Sigmoid colon (tissue), 7 donors: Measurements from ENCODE around the gene RIMS4. TPM values are rescaled to one million over a fixed set of nuclear protein-coding genes. Genes with fewer than 3 reads are reported as not detected.
"Not testable (repeated sequence)": the region's sequence is repeated elsewhere in the genome, so short reads cannot be mapped to it uniquely, and the experiment has no call there.

Experiments used
- DNase-seq: peaks from one replicate; pipeline ENCODE4 v3.0.0-alpha.2; 2019
- H3K27ac ChIP-seq, 4 donors: fragments of 200-600 bp; sonication (generic); one replicate each; pipeline ENCODE4 v1.5.1; 2016 to 2019; ENCODE audit warnings: mild to moderate bottlenecking in 1 of 4
- H3K27me3 ChIP-seq, 3 donors: fragments of 200-600 bp; sonication (generic); one replicate each; pipeline ENCODE4 v1.5.1; 2019; ENCODE audit warnings: mild to moderate bottlenecking in 1 of 3
- H3K36me3 ChIP-seq, 4 donors: fragments of 200-600 bp; sonication (generic); one replicate each; pipeline ENCODE4 v1.5.1; 2016 to 2019
- H3K4me1 ChIP-seq, 4 donors: fragments of 200-600 bp; sonication (generic); one replicate each; pipeline ENCODE4 v1.5.1; 2017 to 2019
- H3K4me3 ChIP-seq, 4 donors: fragments of 200-600 bp; sonication (generic); one replicate each; pipeline ENCODE4 v1.5.1; 2017 to 2019; ENCODE audit warnings: mild to moderate bottlenecking in 2 of 4, moderate library complexity in 1 of 4
- H3K9me3 ChIP-seq, 4 donors: fragments of 200-600 bp in 3 of 4; sonication (generic) in 3 of 4; one replicate each; pipeline versions ENCODE4 v1.5.1 to v1.6.1; 2013 to 2019
- CTCF ChIP-seq, 4 experiments: fragments of 450-650 bp in 3 of 4; fragments of 200-600 bp in 1 of 4; IDR thresholded peaks; one replicate each; pipeline ENCODE4 v1.5.1; 2016 to 2019; ENCODE audit warnings: antibody characterized with exemption in 4 of 4, mild to moderate bottlenecking in 3 of 4, moderate library complexity in 2 of 4
- EP300 ChIP-seq, 4 donors: sonication (generic); formaldehyde crosslinking; IDR thresholded peaks; one replicate each; pipeline ENCODE4 v1.6.1; 2017; ENCODE audit warnings: antibody characterized with exemption in 4 of 4
- POLR2A ChIP-seq, 2 donors: fragments of 450-650 bp; IDR thresholded peaks; one replicate each; pipeline ENCODE4 v1.6.1; 2016; ENCODE audit warnings: antibody characterized with exemption in 2 of 2, mild to moderate bottlenecking in 2 of 2, moderate library complexity in 2 of 2
- POLR2AphosphoS5 ChIP-seq, 4 donors: sonication (generic); formaldehyde crosslinking; IDR thresholded peaks; one replicate each; pipeline ENCODE4 v1.6.1; 2017; ENCODE audit warnings: antibody characterized with exemption in 4 of 4
- WGBS, 2 donors: extraction: QIAGEN DNeasy Blood & Tissue Kit; methylation state at CpG; one replicate each; pipeline ENCODE4 v1.1.7; 2013; 5-methylcytosine and 5-hydroxymethylcytosine counted together
- intact Hi-C: fragments of 100-400 bp; cut with DNase I; formaldehyde crosslinking; loops from one replicate; pipeline ENCODE4 v1.15.1; 2023
- polyA plus RNA-seq, 3 donors: library from polyadenylated mRNA; stranded (reverse); fragments of 200-250 nt; gene quantifications; one replicate each; pipeline ENCODE4 v1.2.3, GENCODE V29; 2013
- total RNA-seq, 4 donors: library from RNA; depleted of rRNA; stranded (reverse); fragments of >200 nt; gene quantifications; one replicate each; pipeline ENCODE4 v1.1.0, GENCODE V29; 2016
- donor health status: healthy with polysubstance abuse.
- donor health status: Bipolar disorder and iron deficiency.
- donor health status: healthy.

Gene RIMS4
- total and polyA plus RNA-seq, 7 donors, result 0.14 to 2.1 (median 0.55) TPM

- no peak for TF ChIP-seq EP300 (IDR thresholded peaks at IDR 0.05)
- TF ChIP-seq POLR2AphosphoS5 (IDR thresholded peaks at IDR 0.05), result no peak
- no peak for TF ChIP-seq POLR2A (IDR thresholded peaks at IDR 0.05)
- no peak for TF ChIP-seq CTCF (IDR thresholded peaks at IDR 0.05)
Measured at GRCh38 chr20:44830995-44831394, 20.6 kb upstream of the RIMS4 start.

GRCh38 chr20:44830523-44830922 is 20.2 kb upstream of the RIMS4 start:
- TF ChIP-seq CTCF (IDR thresholded peaks at IDR 0.05), result no peak
- TF ChIP-seq POLR2A (IDR thresholded peaks at IDR 0.05), result no peak
- TF ChIP-seq POLR2AphosphoS5 (IDR thresholded peaks at IDR 0.05), result no peak
- TF ChIP-seq EP300 (IDR thresholded peaks at IDR 0.05), result no peak
- H3K36me3 ChIP-seq, result no peaks in the 10 kb centered on the region
- no peaks in the 10 kb centered on the region for H3K4me1 ChIP-seq
- no peak overlapping the region for H3K4me3 ChIP-seq
- H3K27me3 ChIP-seq, result peaks cover 0 to 6% (median 0%) of the 10 kb centered on the region in 3 donors
- intact Hi-C loops, result no loop called here
- no peak overlapping the region for H3K27ac ChIP-seq
- no peak for DNase-seq
- no peaks in the 10 kb centered on the region for H3K9me3 ChIP-seq

More at GRCh38 chr20:44830995-44831394, 20.6 kb upstream of the RIMS4 start:
- Histone ChIP-seq H3K27ac (no peak overlapping the region), H3K27me3 (peaks cover 0 to 6% (median 0%) of the 10 kb centered on the region in 3 donors), H3K4me1 (no peaks in the 10 kb centered on the region), H3K9me3 (no peaks in the 10 kb centered on the region), H3K36me3 (no peaks in the 10 kb centered on the region), H3K4me3 (no peak overlapping the region)
- no peak for DNase-seq
- intact Hi-C loops, result no loop called here
- 87 to 94% methylated on average over 1 of the region's 1 CpG for WGBS, 2 donors

- no peaks in the 10 kb centered on the region for H3K9me3 ChIP-seq
- whole genome bisulfite sequencing, 2 donors, result 22 to 74% methylated on average over 5 of the region's 5 CpGs
- H3K36me3 ChIP-seq, result no peaks in the 10 kb centered on the region
- no peak for DNase-seq
- no peak overlapping the region for H3K27ac ChIP-seq
- intact Hi-C loops, result no loop called here
- H3K27me3 ChIP-seq, result peaks cover 0 to 6% (median 0%) of the 10 kb centered on the region in 3 donors
- no peaks in the 10 kb centered on the region for H3K4me1 ChIP-seq
- H3K4me3 ChIP-seq, result no peak overlapping the region
- TF ChIP-seq EP300 (IDR thresholded peaks at IDR 0.05) (no peak), POLR2AphosphoS5 (IDR thresholded peaks at IDR 0.05) (no peak), POLR2A (IDR thresholded peaks at IDR 0.05) (no peak), CTCF (IDR thresholded peaks at IDR 0.05) (no peak)
Measured at GRCh38 chr20:44829688-44830087, 19.3 kb upstream of the RIMS4 start.

- no peak overlapping the region for H3K4me3 ChIP-seq
- peaks cover 0 to 6% (median 0%) of the 10 kb centered on the region in 3 donors for H3K27me3 ChIP-seq
- no peaks in the 10 kb centered on the region for H3K4me1 ChIP-seq
- H3K9me3 ChIP-seq, result no peaks in the 10 kb centered on the region
- 56 to 69% methylated on average over 2 of the region's 2 CpGs for WGBS, 2 donors
- intact Hi-C loops, result no loop called here
- no peak overlapping the region for H3K27ac ChIP-seq
- TF ChIP-seq POLR2AphosphoS5 (IDR thresholded peaks at IDR 0.05) (no peak), CTCF (IDR thresholded peaks at IDR 0.05) (no peak), POLR2A (IDR thresholded peaks at IDR 0.05) (no peak), EP300 (IDR thresholded peaks at IDR 0.05) (no peak)
- DNase-seq, result no peak
- H3K36me3 ChIP-seq, result no peaks in the 10 kb centered on the region
Measured at GRCh38 chr20:44828640-44829039, 18.3 kb upstream of the RIMS4 start.

GRCh38 chr20:44827401-44827800 is 17.1 kb upstream of the RIMS4 start:
- WGBS, 2 donors, result 5 to 19% methylated on average over 1 of the region's 1 CpG
- TF ChIP-seq EP300 (IDR thresholded peaks at IDR 0.05) (no peak), POLR2AphosphoS5 (IDR thresholded peaks at IDR 0.05) (no peak), POLR2A (IDR thresholded peaks at IDR 0.05) (no peak), CTCF (IDR thresholded peaks at IDR 0.05) (no peak)

GRCh38 chr20:44821576-44821975 is 11.2 kb upstream of the RIMS4 start:
- H3K9me3 ChIP-seq, intact Hi-C loops, DNase-seq, H3K36me3 ChIP-seq, H3K4me1 ChIP-seq, H3K27me3 ChIP-seq, H3K27ac ChIP-seq, H3K4me3 ChIP-seq: not testable (repeated sequence)
- 91 to 92% methylated on average over 6 of the region's 6 CpGs for WGBS, 2 donors

More at GRCh38 chr20:44827401-44827800, 17.1 kb upstream of the RIMS4 start:
- Histone ChIP-seq H3K4me3 (no peak overlapping the region), H3K36me3 (no peaks in the 10 kb centered on the region), H3K27ac (no peak overlapping the region), H3K4me1 (no peaks in the 10 kb centered on the region), H3K9me3 (no peaks in the 10 kb centered on the region), H3K27me3 (peaks cover 0 to 6% (median 0%) of the 10 kb centered on the region in 3 donors)
- intact Hi-C loops, result no loop called here
- DNase-seq, result no peak
